Calu3 (cell line): ENCODE data around the gene KCTD2. TPM values are rescaled to one million over a fixed set of nuclear protein-coding genes. Genes with fewer than 3 reads are reported as not detected.
A peak's percentile ranks its signal among the peaks of the same experiment; 100 is the strongest.
"Not testable (repeated sequence)": the region's sequence is repeated elsewhere in the genome, so short reads cannot be mapped to it uniquely, and the experiment has no call there.

Experiments
- BruUV-seq: library from RNA; stranded (reverse); fragments of 400-500 nt; replicated peaks from 2 replicates; lab custom pipeline; 2021; lab: Mats Ljungman, UMichigan
- CTCF ChIA-PET: fragments of 300-600 bp; sonication (Branson Sonifier 250); formaldehyde crosslinking; loops from one replicate; lab custom pipeline; 2022; ENCODE audit warnings: antibody characterized with exemption; lab: Charles Lee
- DNase-seq: peaks from one replicate; pipeline ENCODE4 v3.0.0; 2022
- H3K27ac Mint-ChIP-seq: one replicate; pipeline ENCODE4 v1.8.0; 2022; ENCODE audit warnings: mixed read lengths; ENCODE audit not compliant: unreplicated experiment
- H3K27me3 Mint-ChIP-seq: one replicate; pipeline ENCODE4 v1.8.0; 2022; ENCODE audit warnings: mixed read lengths; ENCODE audit not compliant: unreplicated experiment
- H3K36me3 Mint-ChIP-seq: one replicate; pipeline ENCODE4 v1.8.0; 2022; ENCODE audit warnings: mild to moderate bottlenecking, moderate library complexity, mixed read lengths; ENCODE audit not compliant: insufficient read depth, unreplicated experiment
- H3K4me1 Mint-ChIP-seq: one replicate; pipeline ENCODE4 v1.8.0; 2022; ENCODE audit warnings: mild to moderate bottlenecking, low read depth, mixed read lengths; ENCODE audit not compliant: unreplicated experiment
- H3K4me3 Mint-ChIP-seq: one replicate; pipeline ENCODE4 v1.8.0; 2022; ENCODE audit warnings: mild to moderate bottlenecking, low read depth, moderate library complexity, mixed read lengths; ENCODE audit not compliant: unreplicated experiment
- H3K9me3 Mint-ChIP-seq: one replicate; pipeline ENCODE4 v1.8.0; 2022; ENCODE audit warnings: low read depth, mixed read lengths; ENCODE audit not compliant: unreplicated experiment
- intact Hi-C: fragments of 100-400 bp; cut with micrococcal nuclease; formaldehyde crosslinking; loops from one replicate; pipeline ENCODE4 v1.10.0; 2022; ENCODE audit not compliant: unreplicated experiment
- total RNA-seq: library from RNA; stranded (reverse); gene quantifications from 2 replicates; pipeline ENCODE4 v1.2.3, GENCODE V29; 2022
- TF ChIP-seq, protein P1 (sequence below): fragments of 200-600 bp; IDR thresholded peaks from one replicate; pipeline ENCODE4 v1.8.0; 2022; ENCODE audit warnings: antibody characterized with exemption; ENCODE audit not compliant: unreplicated experiment

KCTD2 gene
- total RNA-seq, 1 experiment from 2014 or later, result 24.4 TPM

- Mint-ChIP-seq H3K27ac (no peak overlapping the region), H3K4me3 (no peak overlapping the region), H3K4me1 (peaks cover 9% of the 10 kb centered on the region), H3K36me3 (peaks cover 31% of the 10 kb centered on the region), H3K27me3 (no peaks in the 10 kb centered on the region), H3K9me3 (no peaks in the 10 kb centered on the region)
- intact Hi-C loops, result no loop called here
- CTCF ChIA-PET, result no interaction called here
- no peak for DNase-seq
- TF ChIP-seq, protein P1, sequence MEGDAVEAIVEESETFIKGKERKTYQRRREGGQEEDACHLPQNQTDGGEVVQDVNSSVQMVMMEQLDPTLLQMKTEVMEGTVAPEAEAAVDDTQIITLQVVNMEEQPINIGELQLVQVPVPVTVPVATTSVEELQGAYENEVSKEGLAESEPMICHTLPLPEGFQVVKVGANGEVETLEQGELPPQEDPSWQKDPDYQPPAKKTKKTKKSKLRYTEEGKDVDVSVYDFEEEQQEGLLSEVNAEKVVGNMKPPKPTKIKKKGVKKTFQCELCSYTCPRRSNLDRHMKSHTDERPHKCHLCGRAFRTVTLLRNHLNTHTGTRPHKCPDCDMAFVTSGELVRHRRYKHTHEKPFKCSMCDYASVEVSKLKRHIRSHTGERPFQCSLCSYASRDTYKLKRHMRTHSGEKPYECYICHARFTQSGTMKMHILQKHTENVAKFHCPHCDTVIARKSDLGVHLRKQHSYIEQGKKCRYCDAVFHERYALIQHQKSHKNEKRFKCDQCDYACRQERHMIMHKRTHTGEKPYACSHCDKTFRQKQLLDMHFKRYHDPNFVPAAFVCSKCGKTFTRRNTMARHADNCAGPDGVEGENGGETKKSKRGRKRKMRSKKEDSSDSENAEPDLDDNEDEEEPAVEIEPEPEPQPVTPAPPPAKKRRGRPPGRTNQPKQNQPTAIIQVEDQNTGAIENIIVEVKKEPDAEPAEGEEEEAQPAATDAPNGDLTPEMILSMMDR, result no peak
- BruUV-seq, result TSS peak; percentile 34
Measured at GRCh38 chr17:75005291-75005690, 41.7 kb upstream of the KCTD2 start.

- CTCF ChIA-PET, result interaction anchor here (1.0 kb wide), 1 partner anchor 45 kb away, joined by 6 read pairs; no protein-coding TSS in a partner anchor
Measured at GRCh38 chr17:75006084-75006483, 40.9 kb upstream of the KCTD2 start.

DNA sequence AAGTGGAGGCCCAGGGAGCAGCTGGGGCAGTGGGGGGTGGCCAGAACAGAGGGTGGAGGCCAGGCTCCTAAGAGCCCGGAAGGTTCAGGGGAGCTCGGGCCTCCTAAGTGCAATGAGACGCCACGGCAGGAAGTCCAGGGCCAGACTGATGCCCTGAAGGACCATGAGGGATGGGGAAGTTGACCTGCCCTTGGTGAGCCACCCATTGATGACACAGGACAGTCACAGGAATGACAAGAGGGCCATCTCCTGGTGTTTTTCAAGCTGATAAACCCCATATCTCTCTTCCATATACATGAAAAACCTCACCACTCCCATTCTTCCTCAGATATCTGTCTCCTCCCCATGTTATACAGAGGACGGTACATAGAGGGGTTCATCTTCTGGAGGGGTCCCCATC, 40.4 kb upstream of the KCTD2 start:
- intact Hi-C loops, result no loop called here
- TF ChIP-seq, protein P1, result no peak
- Mint-ChIP-seq H3K27ac (no peak overlapping the region), H3K4me1 (peaks cover 18% of the 10 kb centered on the region), H3K9me3 (no peaks in the 10 kb centered on the region), H3K4me3 (no peak overlapping the region), H3K36me3 (peaks cover 39% of the 10 kb centered on the region), H3K27me3 (no peaks in the 10 kb centered on the region)
- CTCF ChIA-PET, result interaction anchor here (1.0 kb wide), 1 partner anchor 46 kb away, joined by 6 read pairs; no protein-coding TSS in a partner anchor
- BruUV-seq, result no TSS peak
- DNase-seq, result no peak

More at GRCh38 chr17:75006084-75006483, 40.9 kb upstream of the KCTD2 start:
- intact Hi-C loops, DNase-seq, H3K27me3 Mint-ChIP-seq, BruUV-seq, H3K9me3 Mint-ChIP-seq, H3K27ac Mint-ChIP-seq, H3K4me3 Mint-ChIP-seq: not testable (repeated sequence)
- peaks cover 12% of the 10 kb centered on the region for H3K4me1 Mint-ChIP-seq
- peaks cover 34% of the 10 kb centered on the region for H3K36me3 Mint-ChIP-seq

- DNase-seq, result no peak
- CTCF ChIA-PET, result interaction anchor here (0.9 kb wide), 1 partner anchor 9 kb away, joined by 6 read pairs; no protein-coding TSS in a partner anchor
- BruUV-seq, result no TSS peak
- Mint-ChIP-seq H3K4me3 (no peak overlapping the region), H3K4me1 (peaks cover 30% of the 10 kb centered on the region), H3K27ac (no peak overlapping the region), H3K36me3 (peaks cover 47% of the 10 kb centered on the region), H3K9me3 (no peaks in the 10 kb centered on the region), H3K27me3 (no peaks in the 10 kb centered on the region)
- intact Hi-C loops, result no loop called here
- TF ChIP-seq, protein P1, result no peak
Measured at GRCh38 chr17:75008373-75008772, 38.7 kb upstream of the KCTD2 start.

DNA sequence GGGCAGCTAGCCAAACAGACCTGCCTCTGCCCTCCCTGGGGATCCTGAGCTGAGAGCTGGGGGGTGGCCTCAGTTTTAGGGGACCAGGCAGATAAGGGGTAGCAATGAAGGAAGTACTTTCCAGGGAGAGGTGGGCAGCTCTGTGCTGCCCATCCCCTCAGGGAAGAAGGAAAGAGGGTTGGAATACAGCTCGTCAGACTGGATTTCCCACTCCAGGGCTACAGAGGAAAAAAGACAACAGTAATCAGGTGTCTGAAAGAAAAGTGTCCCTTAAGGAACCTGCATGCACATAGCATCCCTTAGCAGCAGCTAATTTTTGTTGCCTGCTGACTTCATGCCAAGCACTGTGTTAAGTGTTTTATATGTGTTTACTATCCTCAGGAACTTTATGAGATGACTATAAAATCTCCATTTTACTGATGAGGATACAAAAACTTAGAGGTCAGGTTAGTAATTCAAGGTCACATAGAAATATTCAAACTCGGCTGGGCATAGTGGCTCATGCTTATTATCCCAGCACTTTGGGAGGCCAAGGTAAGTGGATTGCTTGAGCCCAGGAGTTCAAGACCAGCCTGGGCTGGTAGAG, 37.8 kb upstream of the KCTD2 start:
- TF ChIP-seq, protein P1, result no peak
- no peak overlapping the region for H3K27ac Mint-ChIP-seq
- H3K36me3 Mint-ChIP-seq, result peaks cover 44% of the 10 kb centered on the region
- no peaks in the 10 kb centered on the region for H3K27me3 Mint-ChIP-seq
- H3K4me1 Mint-ChIP-seq, result peaks cover 39% of the 10 kb centered on the region
- intact Hi-C loops, result no loop called here
- H3K9me3 Mint-ChIP-seq, result no peaks in the 10 kb centered on the region
- CTCF ChIA-PET, result interaction anchor here (0.9 to 1.0 kb wide), 2 partner anchors 10 to 47 kb away, joined by 6 to 8 read pairs; no protein-coding TSS in a partner anchor
- BruUV-seq, result no TSS peak
- no peak for DNase-seq
- H3K4me3 Mint-ChIP-seq, result no peak overlapping the region
